Measurements from ENCODE around the gene ZSCAN16. TPM values are rescaled to one million over a fixed set of nuclear protein-coding genes. Genes with fewer than 3 reads are reported as not detected.
"Not testable (repeated sequence)": the region's sequence is repeated elsewhere in the genome, so short reads cannot be mapped to it uniquely, and the experiment has no call there.

Gene ZSCAN16
- total and polyA plus RNA-seq, 10 donors, result 6.2 to 11.7 (median 8.7) TPM

- Histone ChIP-seq H3K27ac (peak overlapping the region in 2 of 8 donors; percentile 22 to 34), H3K9me3 (peaks cover 4 to 56% (median 44%) of the 10 kb centered on the region in 8 donors), H3K4me3 (peak overlapping the region in 4 of 8 donors; percentile 11 to 58 (median 24)), H3K27me3 (replicated peaks in 1 of 7) (peaks cover 0 to 5% (median 0%) of the 10 kb centered on the region in 7 donors), H3K4me1 (peaks cover 0 to 4% (median 0%) of the 10 kb centered on the region in 6 donors), H3K36me3 (peaks cover 0 to 44% (median 25%) of the 10 kb centered on the region in 6 donors)
- no peak for TF ChIP-seq POLR2A (IDR thresholded peaks at IDR 0.05)
- peak in 2 of 3 donors; percentile 61 to 63 for TF ChIP-seq POLR2AphosphoS5 (IDR thresholded peaks at IDR 0.05)
- TF ChIP-seq CTCF (IDR thresholded peaks at IDR 0.05 in 8 of 11, conservative IDR thresholded peaks at IDR 0.05 in 3 of 11), result no peak
- intact Hi-C loops (cut with DNase I; ENCODE audit: low total_unique reads), result no loop called here
- DNase-seq, result no peak
- WGBS, 5 donors, result 22 to 33% (median 29%) methylated on average over 33 of the region's 33 CpGs
Measured at GRCh38 chr6:28090917-28091586, 33.4 kb upstream of the ZSCAN16 start.

GRCh38 chr6:28102222-28102621 is 22.2 kb upstream of the ZSCAN16 start:
- H3K27me3 ChIP-seq (replicated peaks in 1 of 7); H3K9me3 ChIP-seq; DNase-seq; intact Hi-C loops (cut with DNase I; ENCODE audit: low total_unique reads); H3K36me3 ChIP-seq; H3K27ac ChIP-seq; H3K4me3 ChIP-seq: not testable (repeated sequence)
- H3K4me1 ChIP-seq, result peaks cover 0 to 14% (median 11%) of the 10 kb centered on the region in 6 donors
- 86 to 90% (median 87%) methylated on average over 7 of the region's 7 CpGs for WGBS, 5 donors

GRCh38 chr6:28102699-28103098 is 21.7 kb upstream of the ZSCAN16 start:
- intact Hi-C loops (cut with DNase I; ENCODE audit: low total_unique reads), result not testable (repeated sequence)

GRCh38 chr6:28104392-28105244 is 19.8 kb upstream of the ZSCAN16 start:
- Histone ChIP-seq H3K4me1 (peaks cover 0 to 14% (median 11%) of the 10 kb centered on the region in 6 donors), H3K27ac (peak overlapping the region; percentile 62 to 94 (median 90)), H3K4me3 (peak overlapping the region; percentile 52 to 73 (median 60)), H3K9me3 (no peaks in the 10 kb centered on the region), H3K27me3 (replicated peaks in 1 of 7) (no peaks in the 10 kb centered on the region), H3K36me3 (no peaks in the 10 kb centered on the region)
- 0 to 1% (median 0%) methylated on average over 24 to 54 of the region's 54 CpGs for WGBS, 5 donors
- peak; percentile 97 for DNase-seq
- peak; percentile 59 to 84 (median 76) for TF ChIP-seq CTCF (IDR thresholded peaks at IDR 0.05 in 8 of 11, conservative IDR thresholded peaks at IDR 0.05 in 3 of 11)
- TF ChIP-seq POLR2A (IDR thresholded peaks at IDR 0.05), result peak in 2 of 3 donors; percentile 9 to 56
- peak; percentile 93 to 94 (median 94) for TF ChIP-seq POLR2AphosphoS5 (IDR thresholded peaks at IDR 0.05)
- intact Hi-C loops (cut with DNase I; ENCODE audit: low total_unique reads), result no loop called here

More at GRCh38 chr6:28102699-28103098, 21.7 kb upstream of the ZSCAN16 start:
- H3K9me3 ChIP-seq; H3K4me3 ChIP-seq; H3K27ac ChIP-seq; H3K36me3 ChIP-seq; H3K27me3 ChIP-seq (replicated peaks in 1 of 7); DNase-seq: not testable (repeated sequence)
- peaks cover 0 to 14% (median 11%) of the 10 kb centered on the region in 6 donors for H3K4me1 ChIP-seq

- peak overlapping the region in 7 of 8 donors; percentile 52 to 73 (median 63) for H3K4me3 ChIP-seq
- H3K4me1 ChIP-seq, result peaks cover 0 to 14% (median 11%) of the 10 kb centered on the region in 6 donors
- H3K27ac ChIP-seq, result peak overlapping the region; percentile 62 to 94 (median 90)
- intact Hi-C loops (cut with DNase I; ENCODE audit: low total_unique reads), result no loop called here
- TF ChIP-seq POLR2A (IDR thresholded peaks at IDR 0.05) (no peak), CTCF (IDR thresholded peaks at IDR 0.05 in 8 of 11, conservative IDR thresholded peaks at IDR 0.05 in 3 of 11) (no peak), POLR2AphosphoS5 (IDR thresholded peaks at IDR 0.05) (no peak)
- DNase-seq, result no peak
- 22 to 41% (median 33%) methylated on average over 5 of the region's 5 CpGs for WGBS, 5 donors
- H3K9me3 ChIP-seq, result no peaks in the 10 kb centered on the region
- H3K27me3 ChIP-seq (replicated peaks in 1 of 7), result peaks cover 0 to under 1% (median 0%) of the 10 kb centered on the region in 7 donors
- H3K36me3 ChIP-seq, result no peaks in the 10 kb centered on the region
Measured at GRCh38 chr6:28105245-28105639, 19.2 kb upstream of the ZSCAN16 start.

All from spleen (tissue), 11 donors.